ENCODE measurements around the gene SLC24A4. TPM values are rescaled to one million over a fixed set of nuclear protein-coding genes. Genes with fewer than 3 reads are reported as not detected.
"Not testable (repeated sequence)": the region's sequence is repeated elsewhere in the genome, so short reads cannot be mapped to it uniquely, and the experiment has no call there.

Gene SLC24A4
- total and polyA plus RNA-seq, 5 donors from 2014 or later: 0.91 TPM; not detected in 4

- no peaks in the 10 kb centered on the region for H3K36me3 Mint-ChIP-seq
- H3K4me3 Mint-ChIP-seq: no peak overlapping the region
- no peak overlapping the region for H3K27ac Mint-ChIP-seq
- peaks cover 0 to 2% (median 0%) of the 10 kb centered on the region in 4 donors for H3K4me1 Mint-ChIP-seq
- DNase-seq: no peak
- Histone ChIP-seq H3K27me3 (ENCODE audit: control insufficient read depth, insufficient read depth, low read length) (peaks cover 2% of the 10 kb centered on the region), H3K4me1 (ENCODE audit: control insufficient read depth, insufficient read depth, low read length, poor library complexity, severe bottlenecking) (no peaks in the 10 kb centered on the region), H3K9me3 (ENCODE audit: control insufficient read depth in 2 of 2, low read length in 2 of 2) (peaks cover 0 to 5% of the 10 kb centered on the region in 2 experiments), H3K36me3 (ENCODE audit: control insufficient read depth, insufficient read depth, low read length) (no peaks in the 10 kb centered on the region), H3K27ac (ENCODE audit: insufficient read depth, low read length, poor library complexity, severe bottlenecking) (no peak overlapping the region), H3K4me3 (ENCODE audit: low read depth, low read length) (no peak overlapping the region)
- peaks cover 0 to 5% (median 0%) of the 10 kb centered on the region in 7 donors for H3K9me3 Mint-ChIP-seq
- H3K27me3 Mint-ChIP-seq: peaks cover 30% of the 10 kb centered on the region
- ATAC-seq (ENCODE audit: low read depth in 2 of 2): no peak
Observed at GRCh38 chr14:92398888-92399636, 76.1 kb downstream of the SLC24A4 start.

- peaks cover 0 to 5% of the 10 kb centered on the region in 2 experiments for H3K9me3 ChIP-seq (ENCODE audit: control insufficient read depth in 2 of 2, low read length in 2 of 2)
- Mint-ChIP-seq H3K9me3 (peaks cover 0 to 5% (median 1%) of the 10 kb centered on the region in 7 donors), H3K27ac (peak overlapping the region in 1 of 3 donors; percentile 30), H3K4me3 (no peak overlapping the region), H3K36me3 (no peaks in the 10 kb centered on the region), H3K4me1 (peaks cover 0 to 2% (median 0%) of the 10 kb centered on the region in 4 donors), H3K27me3 (peaks cover 24% of the 10 kb centered on the region)
- no peaks in the 10 kb centered on the region for H3K4me1 ChIP-seq (ENCODE audit: control insufficient read depth, insufficient read depth, low read length, poor library complexity, severe bottlenecking)
- no peak overlapping the region for H3K27ac ChIP-seq (ENCODE audit: insufficient read depth, low read length, poor library complexity, severe bottlenecking)
- H3K36me3 ChIP-seq (ENCODE audit: control insufficient read depth, insufficient read depth, low read length): no peaks in the 10 kb centered on the region
- H3K27me3 ChIP-seq (ENCODE audit: control insufficient read depth, insufficient read depth, low read length): peaks cover 2% of the 10 kb centered on the region
- no peak for DNase-seq
- no peak for ATAC-seq (ENCODE audit: low read depth in 2 of 2)
- H3K4me3 ChIP-seq (ENCODE audit: low read depth, low read length): no peak overlapping the region
Observed at GRCh38 chr14:92400579-92401444, 77.8 kb downstream of the SLC24A4 start.

GRCh38 chr14:92401561-92401960 is 78.6 kb downstream of the SLC24A4 start:
- peaks cover 2% of the 10 kb centered on the region for H3K27me3 ChIP-seq (ENCODE audit: control insufficient read depth, insufficient read depth, low read length)
- peaks cover 0 to 5% of the 10 kb centered on the region in 2 experiments for H3K9me3 ChIP-seq (ENCODE audit: control insufficient read depth in 2 of 2, low read length in 2 of 2)
- H3K9me3 Mint-ChIP-seq: peaks cover 0 to 5% (median 1%) of the 10 kb centered on the region in 7 donors
- DNase-seq (no peak), ATAC-seq (ENCODE audit: low read depth in 2 of 2) (no peak)
- H3K4me1 ChIP-seq (ENCODE audit: control insufficient read depth, insufficient read depth, low read length, poor library complexity, severe bottlenecking): no peaks in the 10 kb centered on the region
- H3K36me3 ChIP-seq (ENCODE audit: control insufficient read depth, insufficient read depth, low read length): no peaks in the 10 kb centered on the region
- H3K27ac Mint-ChIP-seq: no peak overlapping the region
- peaks cover 23% of the 10 kb centered on the region for H3K27me3 Mint-ChIP-seq
- no peak overlapping the region for H3K27ac ChIP-seq (ENCODE audit: insufficient read depth, low read length, poor library complexity, severe bottlenecking)
- no peaks in the 10 kb centered on the region for H3K36me3 Mint-ChIP-seq
- no peak overlapping the region for H3K4me3 ChIP-seq (ENCODE audit: low read depth, low read length)
- H3K4me3 Mint-ChIP-seq: no peak overlapping the region
- peaks cover 0 to 2% (median 0%) of the 10 kb centered on the region in 4 donors for H3K4me1 Mint-ChIP-seq

- H3K4me3 Mint-ChIP-seq; H3K9me3 Mint-ChIP-seq; H3K27me3 ChIP-seq (ENCODE audit: control insufficient read depth, insufficient read depth, low read length); H3K9me3 ChIP-seq (ENCODE audit: control insufficient read depth in 2 of 2, low read length in 2 of 2); H3K36me3 ChIP-seq (ENCODE audit: control insufficient read depth, insufficient read depth, low read length); H3K4me1 Mint-ChIP-seq; ATAC-seq (ENCODE audit: low read depth in 2 of 2); H3K4me1 ChIP-seq (ENCODE audit: control insufficient read depth, insufficient read depth, low read length, poor library complexity, severe bottlenecking); DNase-seq; H3K4me3 ChIP-seq (ENCODE audit: low read depth, low read length); H3K27ac ChIP-seq (ENCODE audit: insufficient read depth, low read length, poor library complexity, severe bottlenecking); H3K27ac Mint-ChIP-seq; H3K36me3 Mint-ChIP-seq: not testable (repeated sequence)
- peaks cover 20% of the 10 kb centered on the region for H3K27me3 Mint-ChIP-seq
Observed at GRCh38 chr14:92402500-92402899, 79.5 kb downstream of the SLC24A4 start.

- no peak for ATAC-seq (ENCODE audit: low read depth in 2 of 2)
- H3K4me1 ChIP-seq (ENCODE audit: control insufficient read depth, insufficient read depth, low read length, poor library complexity, severe bottlenecking): no peaks in the 10 kb centered on the region
- peaks cover 0 to 2% (median 0%) of the 10 kb centered on the region in 4 donors for H3K4me1 Mint-ChIP-seq
- DNase-seq: no peak
- no peak overlapping the region for H3K4me3 ChIP-seq (ENCODE audit: low read depth, low read length)
- H3K27me3 Mint-ChIP-seq: peaks cover 17% of the 10 kb centered on the region
- H3K36me3 Mint-ChIP-seq: no peaks in the 10 kb centered on the region
- peaks cover 0 to 5% of the 10 kb centered on the region in 2 experiments for H3K9me3 ChIP-seq (ENCODE audit: control insufficient read depth in 2 of 2, low read length in 2 of 2)
- H3K27me3 ChIP-seq (ENCODE audit: control insufficient read depth, insufficient read depth, low read length): peaks cover 2% of the 10 kb centered on the region
- H3K4me3 Mint-ChIP-seq: no peak overlapping the region
- no peak overlapping the region for H3K27ac ChIP-seq (ENCODE audit: insufficient read depth, low read length, poor library complexity, severe bottlenecking)
- H3K36me3 ChIP-seq (ENCODE audit: control insufficient read depth, insufficient read depth, low read length): no peaks in the 10 kb centered on the region
- H3K9me3 Mint-ChIP-seq: peaks cover 0 to 7% (median 3%) of the 10 kb centered on the region in 7 donors
- H3K27ac Mint-ChIP-seq: no peak overlapping the region
Observed at GRCh38 chr14:92404018-92404417, 81.1 kb downstream of the SLC24A4 start.

- Mint-ChIP-seq H3K36me3 (no peaks in the 10 kb centered on the region), H3K4me1 (peaks cover 0 to 2% (median 0%) of the 10 kb centered on the region in 4 donors), H3K4me3 (no peak overlapping the region), H3K27me3 (peaks cover 13% of the 10 kb centered on the region), H3K9me3 (peaks cover 0 to 7% (median 3%) of the 10 kb centered on the region in 7 donors), H3K27ac (no peak overlapping the region)
- peaks cover 2% of the 10 kb centered on the region for H3K27me3 ChIP-seq (ENCODE audit: control insufficient read depth, insufficient read depth, low read length)
- no peak overlapping the region for H3K27ac ChIP-seq (ENCODE audit: insufficient read depth, low read length, poor library complexity, severe bottlenecking)
- H3K36me3 ChIP-seq (ENCODE audit: control insufficient read depth, insufficient read depth, low read length): no peaks in the 10 kb centered on the region
- H3K9me3 ChIP-seq (ENCODE audit: control insufficient read depth in 2 of 2, low read length in 2 of 2): peaks cover 0 to 5% of the 10 kb centered on the region in 2 experiments
- H3K4me3 ChIP-seq (ENCODE audit: low read depth, low read length): no peak overlapping the region
- ATAC-seq (ENCODE audit: low read depth in 2 of 2) (no peak), DNase-seq (no peak)
- H3K4me1 ChIP-seq (ENCODE audit: control insufficient read depth, insufficient read depth, low read length, poor library complexity, severe bottlenecking): no peaks in the 10 kb centered on the region
Observed at GRCh38 chr14:92404421-92404820, 81.5 kb downstream of the SLC24A4 start.

- H3K36me3 ChIP-seq (ENCODE audit: control insufficient read depth, insufficient read depth, low read length): no peaks in the 10 kb centered on the region
- no peak overlapping the region for H3K4me3 ChIP-seq (ENCODE audit: low read depth, low read length)
- Mint-ChIP-seq H3K27ac (no peak overlapping the region), H3K36me3 (no peaks in the 10 kb centered on the region), H3K27me3 (peaks cover 9% of the 10 kb centered on the region), H3K4me1 (peaks cover 0 to 2% (median 0%) of the 10 kb centered on the region in 4 donors), H3K9me3 (peaks cover 0 to 7% (median 3%) of the 10 kb centered on the region in 7 donors), H3K4me3 (no peak overlapping the region)
- DNase-seq (no peak), ATAC-seq (ENCODE audit: low read depth in 2 of 2) (no peak)
- H3K4me1 ChIP-seq (ENCODE audit: control insufficient read depth, insufficient read depth, low read length, poor library complexity, severe bottlenecking): no peaks in the 10 kb centered on the region
- H3K27ac ChIP-seq (ENCODE audit: insufficient read depth, low read length, poor library complexity, severe bottlenecking): no peak overlapping the region
- H3K27me3 ChIP-seq (ENCODE audit: control insufficient read depth, insufficient read depth, low read length): peaks cover 2% of the 10 kb centered on the region
- peaks cover 0 to 5% of the 10 kb centered on the region in 2 experiments for H3K9me3 ChIP-seq (ENCODE audit: control insufficient read depth in 2 of 2, low read length in 2 of 2)
Observed at GRCh38 chr14:92404938-92405337, 82.0 kb downstream of the SLC24A4 start.
